ENCODE results near the gene TNRC6C. TPM values are rescaled to one million over a fixed set of nuclear protein-coding genes. Genes with fewer than 3 reads are reported as not detected.

The TNRC6C gene
- total and polyA plus RNA-seq, 9 of the 15 experiments (the other 6 are each of a cell fraction or from before 2014, with no cell fraction given) = 0.20 to 4.9 (median 2.3) TPM

GRCh38 chr17:78112518-78113471, 154.3 kb downstream of the TNRC6C start (continued):
- TF ChIP-seq PRDM10 (IDR thresholded peaks at IDR 0.05; ENCODE audit: partially characterized antibody) (no peak), HDAC8 (tag; IDR thresholded peaks at IDR 0.05) (no peak), MBD2 (IDR thresholded peaks at IDR 0.05; ENCODE audit: borderline replicate concordance, low read depth) (no peak), CBFA2T3 (IDR thresholded peaks at IDR 0.05) (no peak), HDGF (IDR thresholded peaks at IDR 0.05) (peak; percentile 93; the same call in 1 of the 2 replicates), POU5F1 (IDR thresholded peaks at IDR 0.05; ENCODE audit: borderline replicate concordance, low read depth, low read length, partially characterized antibody) (no peak), ZNF217 (CRISPR knock-in tag; IDR thresholded peaks at IDR 0.05) (no peak), KAT2B (IDR thresholded peaks at IDR 0.05; ENCODE audit: low read depth, low read length) (no peak), ZNF407 (IDR thresholded peaks at IDR 0.05; ENCODE audit: low read depth) (no peak), MTA3 (IDR thresholded peaks at IDR 0.05; ENCODE audit: borderline replicate concordance) (no peak), ARNT (IDR thresholded peaks at IDR 0.05) (no peak), ZKSCAN1 (IDR thresholded peaks at IDR 0.05; ENCODE audit: low read depth, low read length) (no peak), TCF3 (CRISPR knock-in tag; IDR thresholded peaks at IDR 0.05) (peak; percentile 28; the same call in 1 of the 2 replicates), NFIX (CRISPR knock-in tag; IDR thresholded peaks at IDR 0.05; ENCODE audit: low read depth) (no peak), NEUROD1 (IDR thresholded peaks at IDR 0.05; ENCODE audit: borderline replicate concordance, low read depth, low read length, partially characterized antibody) (no peak)
